Pancreas (tissue), 10 donors: ENCODE measurements around the gene SULT1B1. TPM values are rescaled to one million over a fixed set of nuclear protein-coding genes. Genes with fewer than 3 reads are reported as not detected.
"Not testable (repeated sequence)": the region's sequence is repeated elsewhere in the genome, so short reads cannot be mapped to it uniquely, and the experiment has no call there.

Experiments used
- ATAC-seq, 4 donors: fragments of 200-7000 bp; cut with Tn5 transposase; one replicate each; pipeline versions ENCODE4 v1.8.0 to v1.9.1; 2020; ENCODE audit warnings: mild to moderate bottlenecking in 4 of 4, moderate library complexity in 4 of 4
- DNase-seq, 6 donors: peaks; one replicate each; pipeline ENCODE4 v3.0.0-alpha.2; 2020
- FAIRE-seq: peaks from 2 replicates; lab custom pipeline; 2012; peaks lifted over from hg19 to GRCh38; lab: Jason Lieb, UNC
- H3K27ac ChIP-seq, 4 donors: fragments of 200-600 bp; sonication (generic); 1 replicate in 3 of 4; 2 replicates in 1 of 4; pipeline versions ENCODE4 v1.5.0 to v1.8.0; 2020
- H3K27me3 ChIP-seq, 4 donors: fragments of 200-600 bp; one replicate each; pipeline ENCODE4 v1.8.0; 2021
- H3K36me3 ChIP-seq, 3 donors: fragments of 200-600 bp; sonication (generic) in 1 of 3; one replicate each; pipeline versions ENCODE4 v1.5.0 to v1.8.0; 2020 to 2021
- H3K4me1 ChIP-seq, 3 donors: fragments of 200-600 bp; one replicate each; pipeline ENCODE4 v1.8.0; 2021
- H3K4me3 ChIP-seq, 4 donors: fragments of 200-600 bp; sonication (generic) in 2 of 4; one replicate each; pipeline versions ENCODE4 v1.5.0 to v1.8.0; 2020 to 2021
- H3K9me3 ChIP-seq, 4 donors: fragments of 200-600 bp; one replicate each; pipeline ENCODE4 v1.8.0; 2021
- WGBS, 2 donors: extraction: QIAGEN DNeasy Blood & Tissue Kit; methylation state at CpG; one replicate each; pipeline ENCODE4 v1.1.7; 2013; 5-methylcytosine and 5-hydroxymethylcytosine counted together
- intact Hi-C, 3 donors: fragments of 100-400 bp; cut with DNase I; formaldehyde crosslinking; loops; one replicate each; pipeline versions ENCODE4 v1.11.1 to v1.14.2; 2022
- polyA plus RNA-seq, 2 donors: library from polyadenylated mRNA; stranded (reverse); fragments of 200-250 nt; gene quantifications; one replicate each; pipeline ENCODE4 v1.2.3, GENCODE V29; 2013
- total RNA-seq, 6 donors: library from RNA; stranded (reverse); fragmentation: NEBNext Ultra II Directional in 4 of 6; extraction: Animal tissue kit (Norgen Biotek cat#: 25700) in 4 of 6; gene quantifications; one replicate each; pipeline versions ENCODE4 v1.2.1 to v1.2.4, GENCODE V29; 2021 to 2023
- TF ChIP-seq, protein P1 (sequence below), 4 donors: fragments of 200-600 bp; sonication (generic) in 3 of 4; IDR thresholded peaks; one replicate each; pipeline versions ENCODE4 v1.5.0 to v1.8.0; 2021; ENCODE audit warnings: antibody characterized with exemption in 4 of 4
- donor health status: healthy with polysubstance abuse.
- donor health status: DM: no; HTN: no; CAD: no; lungs with moderate emphysema.
- donor health status: DM: no; HTN: no; CAD: no.
- donor health status: control.
- donor health status: control.
- donor health status: Bipolar disorder and iron deficiency.
- donor health status: DM: yes; HTN: yes; CAD: no.
- donor health status: DM: no; HTN: no; CAD: no.
- donor health status: DM: no; HTN: no; CAD: no.
- donor health status: DM: yes; HTN: yes; CAD: no.

Gene SULT1B1
- total and polyA plus RNA-seq, 8 donors, result 0.05 to 2.1 (median 0.23) TPM

DNA sequence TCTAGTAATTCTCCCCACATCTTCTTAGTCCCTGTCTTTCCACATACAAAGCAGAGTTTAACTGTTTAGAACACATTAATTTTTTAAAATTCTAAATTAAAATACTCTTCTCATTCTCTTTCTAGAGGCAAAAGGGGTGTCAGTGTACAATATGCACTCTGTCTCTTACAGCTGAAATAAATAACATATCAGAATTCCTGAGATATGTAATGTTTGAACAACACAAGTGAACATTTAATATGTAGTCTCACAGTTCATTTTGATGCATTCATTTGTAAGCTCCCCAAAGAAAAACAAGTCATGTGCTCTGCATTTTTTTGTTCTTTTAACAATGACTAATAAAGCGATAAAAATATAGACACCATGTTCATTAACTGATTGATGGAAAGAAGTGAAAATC, 19.7 kb upstream of the SULT1B1 start:
- WGBS, 2 donors, result 80 to 87% methylated on average over 1 of the region's 1 CpG
- DNase-seq, result no peak
- TF ChIP-seq, protein P1, sequence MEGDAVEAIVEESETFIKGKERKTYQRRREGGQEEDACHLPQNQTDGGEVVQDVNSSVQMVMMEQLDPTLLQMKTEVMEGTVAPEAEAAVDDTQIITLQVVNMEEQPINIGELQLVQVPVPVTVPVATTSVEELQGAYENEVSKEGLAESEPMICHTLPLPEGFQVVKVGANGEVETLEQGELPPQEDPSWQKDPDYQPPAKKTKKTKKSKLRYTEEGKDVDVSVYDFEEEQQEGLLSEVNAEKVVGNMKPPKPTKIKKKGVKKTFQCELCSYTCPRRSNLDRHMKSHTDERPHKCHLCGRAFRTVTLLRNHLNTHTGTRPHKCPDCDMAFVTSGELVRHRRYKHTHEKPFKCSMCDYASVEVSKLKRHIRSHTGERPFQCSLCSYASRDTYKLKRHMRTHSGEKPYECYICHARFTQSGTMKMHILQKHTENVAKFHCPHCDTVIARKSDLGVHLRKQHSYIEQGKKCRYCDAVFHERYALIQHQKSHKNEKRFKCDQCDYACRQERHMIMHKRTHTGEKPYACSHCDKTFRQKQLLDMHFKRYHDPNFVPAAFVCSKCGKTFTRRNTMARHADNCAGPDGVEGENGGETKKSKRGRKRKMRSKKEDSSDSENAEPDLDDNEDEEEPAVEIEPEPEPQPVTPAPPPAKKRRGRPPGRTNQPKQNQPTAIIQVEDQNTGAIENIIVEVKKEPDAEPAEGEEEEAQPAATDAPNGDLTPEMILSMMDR (IDR thresholded peaks at IDR 0.05), result no peak
- ATAC-seq, result no peak
- H3K36me3 ChIP-seq, result no peaks in the 10 kb centered on the region
- no peak for FAIRE-seq
- intact Hi-C loops, result no loop called here
- no peaks in the 10 kb centered on the region for H3K27me3 ChIP-seq
- H3K4me1 ChIP-seq, result peaks cover 0 to 1% (median 0%) of the 10 kb centered on the region in 3 donors
- no peaks in the 10 kb centered on the region for H3K9me3 ChIP-seq
- no peak overlapping the region for H3K27ac ChIP-seq
- H3K4me3 ChIP-seq, result no peak overlapping the region

DNA sequence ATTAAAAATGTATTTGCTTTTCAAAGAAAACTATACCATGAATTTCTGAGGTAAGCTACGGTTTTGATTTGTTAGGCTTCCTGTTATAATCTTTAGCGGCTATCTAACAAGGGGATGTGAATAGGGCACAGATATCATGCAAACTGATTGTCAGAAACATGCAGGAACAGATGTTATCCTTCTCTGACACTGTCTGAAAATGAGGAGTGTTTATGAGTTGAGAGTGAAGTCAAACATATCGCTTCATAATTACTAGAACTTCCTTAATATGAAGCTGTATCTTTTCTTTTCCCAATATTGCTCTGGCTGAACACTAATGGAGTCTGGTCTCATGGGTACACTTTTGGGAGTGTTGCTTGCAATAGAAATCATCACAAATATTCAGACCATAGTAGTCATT, 16.3 kb upstream of the SULT1B1 start:
- Histone ChIP-seq H3K36me3 (no peaks in the 10 kb centered on the region), H3K4me3 (no peak overlapping the region), H3K27me3 (no peaks in the 10 kb centered on the region), H3K4me1 (peaks cover 0 to 17% (median 4%) of the 10 kb centered on the region in 3 donors), H3K27ac (no peak overlapping the region), H3K9me3 (no peaks in the 10 kb centered on the region)
- ATAC-seq (no peak), DNase-seq (no peak), FAIRE-seq (no peak)
- TF ChIP-seq, protein P1 (IDR thresholded peaks at IDR 0.05), result no peak
- intact Hi-C loops, result no loop called here
- WGBS, 2 donors, result 81 to 91% methylated on average over 3 of the region's 3 CpGs

DNA sequence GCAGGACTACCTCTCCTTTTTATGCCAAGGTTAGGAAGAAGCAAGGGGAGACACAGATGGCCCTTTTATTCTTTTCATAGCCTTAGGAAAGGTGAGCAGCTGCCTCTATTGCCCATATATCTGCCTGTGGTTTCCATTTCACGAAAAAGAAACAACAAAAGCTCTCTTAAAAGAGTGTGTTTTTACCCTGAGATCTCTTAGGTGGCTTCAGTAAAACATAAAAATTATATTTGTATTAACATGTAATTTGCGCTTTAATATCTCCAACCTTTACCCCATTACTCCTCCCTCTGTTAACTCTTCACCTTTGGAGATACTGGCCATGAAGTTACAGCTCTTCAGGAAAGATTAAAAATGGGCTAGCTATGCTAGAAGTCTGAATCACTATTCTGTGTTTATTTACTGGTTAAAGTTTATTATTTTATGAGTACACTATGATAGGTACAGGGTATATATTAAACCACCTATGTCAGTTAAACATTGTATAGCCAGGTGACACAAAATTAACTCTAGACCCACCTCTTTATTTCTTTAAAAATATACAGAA, 15.0 kb upstream of the SULT1B1 start:
- TF ChIP-seq, protein P1 (IDR thresholded peaks at IDR 0.05), result no peak
- H3K4me1 ChIP-seq, result peaks cover 0 to 17% (median 4%) of the 10 kb centered on the region in 3 donors
- no peaks in the 10 kb centered on the region for H3K36me3 ChIP-seq
- no peak overlapping the region for H3K4me3 ChIP-seq
- H3K27me3 ChIP-seq, result no peaks in the 10 kb centered on the region
- H3K9me3 ChIP-seq, result no peaks in the 10 kb centered on the region
- DNase-seq (no peak), ATAC-seq (no peak), FAIRE-seq (peak; percentile 63)
- H3K27ac ChIP-seq, result no peak overlapping the region
- intact Hi-C loops, result no loop called here
- 74 to 75% methylated on average over 2 of the region's 2 CpGs for WGBS, 2 donors

DNA sequence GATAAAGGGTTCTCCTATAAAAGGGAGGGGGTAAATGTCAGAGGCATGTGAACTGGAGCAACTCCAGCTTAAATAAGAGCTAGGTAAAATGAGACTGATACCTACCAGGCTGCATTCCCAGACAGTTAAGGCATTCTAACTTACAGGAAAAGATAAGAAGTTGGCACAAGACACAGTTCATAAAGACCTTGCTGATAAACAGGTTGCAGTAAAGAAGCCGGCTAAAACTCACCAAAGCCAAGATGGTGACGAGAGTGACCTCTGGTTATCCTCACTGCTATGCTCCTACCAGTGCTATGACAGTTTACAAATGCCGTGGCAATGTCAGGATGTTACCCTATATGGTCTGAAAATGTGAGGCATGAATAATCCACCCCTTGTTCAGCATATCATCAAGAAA, 13.1 kb upstream of the SULT1B1 start:
- 24 to 28% methylated on average over 3 of the region's 3 CpGs for WGBS, 2 donors
- H3K9me3 ChIP-seq, result no peaks in the 10 kb centered on the region
- no peak overlapping the region for H3K4me3 ChIP-seq
- H3K27me3 ChIP-seq, result no peaks in the 10 kb centered on the region
- ATAC-seq (peak; percentile 38 to 92 (median 70)), FAIRE-seq (no peak), DNase-seq (peak in 1 of 6 donors; percentile 49)
- H3K27ac ChIP-seq, result peak overlapping the region in 1 of 4 donors; percentile 40
- intact Hi-C loops, result no loop called here
- H3K36me3 ChIP-seq, result no peaks in the 10 kb centered on the region
- TF ChIP-seq, protein P1 (IDR thresholded peaks at IDR 0.05), result no peak
- H3K4me1 ChIP-seq, result peaks cover 0 to 17% (median 4%) of the 10 kb centered on the region in 3 donors

DNA sequence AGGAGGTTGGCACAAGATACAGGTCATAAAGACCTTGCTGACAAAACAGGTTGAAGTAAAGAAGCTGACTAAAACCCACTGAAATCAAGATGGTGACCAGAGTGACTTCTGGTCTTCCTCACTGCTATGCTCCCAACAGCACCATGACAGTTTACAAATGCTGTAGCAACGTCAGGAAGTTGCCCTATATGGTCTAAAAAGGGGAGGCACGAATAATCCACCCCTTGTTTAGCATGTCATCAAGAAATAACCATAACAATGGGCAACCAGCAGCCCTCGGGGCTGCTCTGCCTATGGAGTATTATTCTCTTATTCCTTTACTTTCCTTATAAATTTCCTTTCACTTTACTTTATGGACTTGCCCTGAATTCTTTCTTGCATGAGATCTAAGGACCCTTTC, 8.1 kb upstream of the SULT1B1 start:
- H3K27me3 ChIP-seq, H3K4me3 ChIP-seq, H3K9me3 ChIP-seq, H3K4me1 ChIP-seq, ATAC-seq, FAIRE-seq, H3K27ac ChIP-seq, intact Hi-C loops, H3K36me3 ChIP-seq, DNase-seq: not testable (repeated sequence)
- WGBS, 2 donors, result 55 to 63% methylated on average over 3 of the region's 3 CpGs
